SK-N-SH treated with all-trans-retinoic acid at 6 μM for 48 hours (cell line): ENCODE data around the gene HSP90AB1.
"Not testable (repeated sequence)": the region's sequence is repeated elsewhere in the genome, so short reads cannot be mapped to it uniquely, and the experiment has no call there.

Experiments
- ATAC-seq: fragments of 200-7000 bp; cut with Tn5 transposase; 3 replicates; pipeline ENCODE4 v1.9.1; 2020; ENCODE audit warnings: mild to moderate bottlenecking, moderate library complexity
- ARNTL ChIP-seq: fragments of 450-650 bp; formaldehyde crosslinking; IDR thresholded peaks from 2 replicates; pipeline ENCODE4 v1.5.0; 2020; ENCODE audit warnings: low read depth, mild to moderate bottlenecking, moderate library complexity, borderline replicate concordance
- BACH2 ChIP-seq: fragments of 250-450 bp; sonication (Bioruptor Pico); IDR thresholded peaks from 2 replicates; pipeline ENCODE4 v1.9.0; 2021; ENCODE audit warnings: mild to moderate bottlenecking, borderline replicate concordance
- CSDC2 ChIP-seq: fragments of 250-450 bp; sonication (Bioruptor Pico); IDR thresholded peaks from 2 replicates; pipeline ENCODE4 v1.5.0; 2020; ENCODE audit warnings: mild to moderate bottlenecking, moderate library complexity
- CSRNP3 ChIP-seq: fragments of 250-450 bp; sonication (Bioruptor Pico); IDR thresholded peaks from 2 replicates; pipeline ENCODE4 v1.5.1; 2021; ENCODE audit warnings: mild to moderate bottlenecking, moderate library complexity
- ESRRG ChIP-seq: fragments of 250-450 bp; sonication (Bioruptor Pico); IDR thresholded peaks from 2 replicates; pipeline ENCODE4 v1.6.1; 2021; ENCODE audit warnings: mild to moderate bottlenecking
- GLIS3 ChIP-seq: fragments of 250-450 bp; sonication (Bioruptor Pico); IDR thresholded peaks from 2 replicates; pipeline ENCODE4 v1.5.0; 2020; ENCODE audit warnings: mild to moderate bottlenecking, moderate library complexity
- ISL1 ChIP-seq: fragments of 250-450 bp; sonication (Bioruptor Pico); IDR thresholded peaks from 2 replicates; pipeline ENCODE4 v2.1.2; 2022; ENCODE audit warnings: mild to moderate bottlenecking, moderate library complexity
- OSR1 ChIP-seq: fragments of 250-450 bp; sonication (Bioruptor Pico); IDR thresholded peaks from 2 replicates; pipeline ENCODE4 v1.8.0; 2022; ENCODE audit warnings: moderate library complexity, mild to moderate bottlenecking, inconsistent platforms
- PPARA ChIP-seq: fragments of 250-450 bp; sonication (Bioruptor Pico); IDR thresholded peaks from 2 replicates; pipeline ENCODE4 v1.5.0; 2020; ENCODE audit warnings: mild to moderate bottlenecking, borderline replicate concordance
- RARB ChIP-seq: fragments of 250-450 bp; sonication (Bioruptor Pico); IDR thresholded peaks from 2 replicates; pipeline ENCODE4 v1.8.0; 2021; ENCODE audit warnings: mild to moderate bottlenecking, moderate library complexity
- SNAI2 ChIP-seq: fragments of 250-450 bp; sonication (Bioruptor Pico); IDR thresholded peaks from 2 replicates; pipeline ENCODE4 v1.5.0; 2020; ENCODE audit warnings: mild to moderate bottlenecking, moderate library complexity
- TOX ChIP-seq: fragments of 250-450 bp; sonication (Bioruptor Pico); IDR thresholded peaks from 2 replicates; pipeline ENCODE4 v1.8.0; 2021; ENCODE audit warnings: mild to moderate bottlenecking, moderate library complexity, borderline replicate concordance
- ZC3H10 ChIP-seq: fragments of 250-450 bp; sonication (Bioruptor Pico); IDR thresholded peaks from 2 replicates; pipeline ENCODE4 v1.5.1; 2021; ENCODE audit warnings: mild to moderate bottlenecking, moderate library complexity
- ZFP3 ChIP-seq: fragments of 250-450 bp; sonication (Bioruptor Pico); IDR thresholded peaks from 2 replicates; pipeline ENCODE4 v1.5.0; 2020; ENCODE audit warnings: mild to moderate bottlenecking, moderate library complexity
- ZFP30 ChIP-seq: fragments of 450-650 bp; formaldehyde crosslinking; IDR thresholded peaks from 2 replicates; pipeline ENCODE4 v1.5.0; 2022; ENCODE audit warnings: mild to moderate bottlenecking, moderate library complexity
- ZNF565 ChIP-seq: fragments of 450-650 bp; formaldehyde crosslinking; conservative IDR thresholded peaks from 2 replicates; pipeline ENCODE4 v1.5.0; 2020; ENCODE audit warnings: low read depth, mild to moderate bottlenecking, moderate library complexity
- ZNF70 ChIP-seq: fragments of 450-650 bp; formaldehyde crosslinking; IDR thresholded peaks from 2 replicates; pipeline ENCODE4 v1.5.0; 2020; ENCODE audit warnings: mild to moderate bottlenecking, moderate library complexity
- TF ChIP-seq, protein P1 (sequence below): fragments of 250-450 bp; sonication (Bioruptor Pico); IDR thresholded peaks from 2 replicates; pipeline ENCODE4 v1.5.0; 2020; ENCODE audit warnings: mild to moderate bottlenecking, moderate library complexity
- TF ChIP-seq, protein P2 (sequence below): fragments of 250-450 bp; sonication (Bioruptor Pico); IDR thresholded peaks from 2 replicates; pipeline ENCODE4 v1.8.0; 2021; ENCODE audit warnings: low read depth, mild to moderate bottlenecking, moderate library complexity, borderline replicate concordance
- TF ChIP-seq, protein P3 (sequence below): fragments of 250-450 bp; sonication (Bioruptor Pico); IDR thresholded peaks from 2 replicates; pipeline ENCODE4 v1.8.0; 2020; ENCODE audit warnings: mild to moderate bottlenecking, moderate library complexity, borderline replicate concordance

HSP90AB1 gene

DNA sequence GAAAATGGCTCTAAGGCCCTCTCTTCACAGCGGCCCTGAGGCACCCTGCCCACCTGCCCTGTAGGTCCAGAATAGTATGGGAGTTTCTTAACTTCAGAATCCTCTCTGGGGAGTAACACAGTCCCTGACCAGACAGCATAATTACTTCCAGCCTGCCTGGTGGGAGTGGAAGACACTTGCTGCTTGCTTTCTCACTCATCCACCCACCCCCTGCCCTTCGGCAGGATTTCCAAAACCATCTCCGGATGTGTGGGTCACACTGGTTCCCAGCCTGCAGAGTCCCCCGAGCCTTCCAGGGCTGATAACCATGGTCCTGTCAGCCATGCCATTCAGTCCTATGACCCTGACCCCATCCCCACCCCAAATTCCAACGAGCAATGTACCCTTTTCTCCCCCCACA lies 18.1 kb upstream of the HSP90AB1 start:
- ATAC-seq: no peak

DNA sequence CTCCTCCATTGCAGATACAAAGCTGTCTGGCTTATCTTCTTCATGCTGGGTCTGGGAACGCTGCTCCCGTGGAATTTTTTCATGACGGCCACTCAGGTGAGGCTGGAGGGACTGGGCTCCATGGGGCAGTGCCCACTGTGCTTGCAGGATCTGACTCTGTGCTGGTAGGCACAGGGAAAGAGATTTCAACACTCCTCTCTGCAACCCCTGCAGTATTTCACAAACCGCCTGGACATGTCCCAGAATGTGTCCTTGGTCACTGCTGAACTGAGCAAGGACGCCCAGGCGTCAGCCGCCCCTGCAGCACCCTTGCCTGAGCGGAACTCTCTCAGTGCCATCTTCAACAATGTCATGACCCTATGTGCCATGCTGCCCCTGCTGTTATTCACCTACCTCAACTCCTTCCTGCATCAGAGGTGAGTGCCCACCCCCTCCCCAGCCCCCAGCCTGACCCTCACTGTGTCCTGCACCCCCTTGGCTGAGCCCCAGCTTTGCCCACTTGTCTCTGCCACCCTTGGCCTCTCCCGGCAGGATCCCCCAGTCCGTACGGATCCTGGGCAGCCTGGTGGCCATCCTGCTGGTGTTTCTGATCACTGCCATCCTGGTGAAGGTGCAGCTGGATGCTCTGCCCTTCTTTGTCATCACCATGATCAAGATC lies 17.4 kb upstream of the HSP90AB1 start:
- TF ChIP-seq, protein P1, sequence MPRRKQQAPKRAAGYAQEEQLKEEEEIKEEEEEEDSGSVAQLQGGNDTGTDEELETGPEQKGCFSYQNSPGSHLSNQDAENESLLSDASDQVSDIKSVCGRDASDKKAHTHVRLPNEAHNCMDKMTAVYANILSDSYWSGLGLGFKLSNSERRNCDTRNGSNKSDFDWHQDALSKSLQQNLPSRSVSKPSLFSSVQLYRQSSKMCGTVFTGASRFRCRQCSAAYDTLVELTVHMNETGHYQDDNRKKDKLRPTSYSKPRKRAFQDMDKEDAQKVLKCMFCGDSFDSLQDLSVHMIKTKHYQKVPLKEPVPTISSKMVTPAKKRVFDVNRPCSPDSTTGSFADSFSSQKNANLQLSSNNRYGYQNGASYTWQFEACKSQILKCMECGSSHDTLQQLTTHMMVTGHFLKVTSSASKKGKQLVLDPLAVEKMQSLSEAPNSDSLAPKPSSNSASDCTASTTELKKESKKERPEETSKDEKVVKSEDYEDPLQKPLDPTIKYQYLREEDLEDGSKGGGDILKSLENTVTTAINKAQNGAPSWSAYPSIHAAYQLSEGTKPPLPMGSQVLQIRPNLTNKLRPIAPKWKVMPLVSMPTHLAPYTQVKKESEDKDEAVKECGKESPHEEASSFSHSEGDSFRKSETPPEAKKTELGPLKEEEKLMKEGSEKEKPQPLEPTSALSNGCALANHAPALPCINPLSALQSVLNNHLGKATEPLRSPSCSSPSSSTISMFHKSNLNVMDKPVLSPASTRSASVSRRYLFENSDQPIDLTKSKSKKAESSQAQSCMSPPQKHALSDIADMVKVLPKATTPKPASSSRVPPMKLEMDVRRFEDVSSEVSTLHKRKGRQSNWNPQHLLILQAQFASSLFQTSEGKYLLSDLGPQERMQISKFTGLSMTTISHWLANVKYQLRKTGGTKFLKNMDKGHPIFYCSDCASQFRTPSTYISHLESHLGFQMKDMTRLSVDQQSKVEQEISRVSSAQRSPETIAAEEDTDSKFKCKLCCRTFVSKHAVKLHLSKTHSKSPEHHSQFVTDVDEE (CRISPR knock-in tag): no peak
- TF ChIP-seq OSR1 (CRISPR knock-in tag) (no peak), ESRRG (CRISPR knock-in tag) (no peak), CSDC2 (CRISPR knock-in tag) (no peak), ARNTL (CRISPR knock-in tag) (no peak), ZC3H10 (CRISPR knock-in tag) (no peak), ZNF565 (no peak)
- TF ChIP-seq, protein P2, sequence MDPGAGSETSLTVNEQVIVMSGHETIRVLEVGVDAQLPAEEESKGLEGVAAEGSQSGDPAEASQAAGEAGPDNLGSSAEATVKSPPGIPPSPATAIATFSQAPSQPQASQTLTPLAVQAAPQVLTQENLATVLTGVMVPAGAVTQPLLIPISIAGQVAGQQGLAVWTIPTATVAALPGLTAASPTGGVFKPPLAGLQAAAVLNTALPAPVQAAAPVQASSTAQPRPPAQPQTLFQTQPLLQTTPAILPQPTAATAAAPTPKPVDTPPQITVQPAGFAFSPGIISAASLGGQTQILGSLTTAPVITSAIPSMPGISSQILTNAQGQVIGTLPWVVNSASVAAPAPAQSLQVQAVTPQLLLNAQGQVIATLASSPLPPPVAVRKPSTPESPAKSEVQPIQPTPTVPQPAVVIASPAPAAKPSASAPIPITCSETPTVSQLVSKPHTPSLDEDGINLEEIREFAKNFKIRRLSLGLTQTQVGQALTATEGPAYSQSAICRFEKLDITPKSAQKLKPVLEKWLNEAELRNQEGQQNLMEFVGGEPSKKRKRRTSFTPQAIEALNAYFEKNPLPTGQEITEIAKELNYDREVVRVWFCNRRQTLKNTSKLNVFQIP: no peak

More for the DNA sequence above, 18.1 kb upstream of the HSP90AB1 start:
- TF ChIP-seq ARNTL (CRISPR knock-in tag): no peak
- TF ChIP-seq TOX (CRISPR knock-in tag): no peak
- TF ChIP-seq, protein P2: no peak
- no peak for TF ChIP-seq RARB
- no peak for TF ChIP-seq OSR1 (CRISPR knock-in tag)
- TF ChIP-seq ZNF70 (CRISPR knock-in tag): no peak
- TF ChIP-seq ZFP30 (CRISPR knock-in tag): no peak
- TF ChIP-seq ZFP3 (CRISPR knock-in tag): no peak

DNA sequence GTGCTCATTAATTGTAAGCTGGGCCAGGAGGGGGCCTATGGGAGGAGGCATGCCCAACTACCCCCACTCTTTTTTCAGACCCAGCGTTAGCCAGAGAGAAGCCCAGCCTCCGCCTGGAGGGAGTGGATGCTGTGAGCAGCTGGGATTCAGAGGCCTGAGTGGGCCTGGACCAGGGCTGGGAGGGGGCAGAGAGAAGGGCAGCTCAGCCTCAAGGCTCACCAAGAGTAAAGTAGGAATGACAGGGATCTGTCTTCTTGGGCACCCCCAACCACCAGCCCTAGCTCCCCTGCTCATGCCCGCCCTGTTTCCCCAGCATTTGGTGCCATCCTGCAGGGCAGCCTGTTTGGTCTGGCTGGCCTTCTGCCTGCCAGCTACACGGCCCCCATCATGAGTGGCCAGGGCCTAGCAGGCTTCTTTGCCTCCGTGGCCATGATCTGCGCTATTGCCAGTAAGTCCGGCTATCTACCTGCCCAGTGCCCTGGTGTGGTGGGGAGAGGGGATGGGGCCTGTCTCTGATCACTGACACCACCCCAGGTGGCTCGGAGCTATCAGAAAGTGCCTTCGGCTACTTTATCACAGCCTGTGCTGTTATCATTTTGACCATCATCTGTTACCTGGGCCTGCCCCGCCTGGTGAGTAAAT lies 16.7 kb upstream of the HSP90AB1 start:
- no peak for TF ChIP-seq RARB
- TF ChIP-seq SNAI2: no peak
- TF ChIP-seq, protein P2: no peak
- TF ChIP-seq ZNF70 (CRISPR knock-in tag): no peak
- TF ChIP-seq, protein P1 (CRISPR knock-in tag): no peak
- TF ChIP-seq, protein P3, sequence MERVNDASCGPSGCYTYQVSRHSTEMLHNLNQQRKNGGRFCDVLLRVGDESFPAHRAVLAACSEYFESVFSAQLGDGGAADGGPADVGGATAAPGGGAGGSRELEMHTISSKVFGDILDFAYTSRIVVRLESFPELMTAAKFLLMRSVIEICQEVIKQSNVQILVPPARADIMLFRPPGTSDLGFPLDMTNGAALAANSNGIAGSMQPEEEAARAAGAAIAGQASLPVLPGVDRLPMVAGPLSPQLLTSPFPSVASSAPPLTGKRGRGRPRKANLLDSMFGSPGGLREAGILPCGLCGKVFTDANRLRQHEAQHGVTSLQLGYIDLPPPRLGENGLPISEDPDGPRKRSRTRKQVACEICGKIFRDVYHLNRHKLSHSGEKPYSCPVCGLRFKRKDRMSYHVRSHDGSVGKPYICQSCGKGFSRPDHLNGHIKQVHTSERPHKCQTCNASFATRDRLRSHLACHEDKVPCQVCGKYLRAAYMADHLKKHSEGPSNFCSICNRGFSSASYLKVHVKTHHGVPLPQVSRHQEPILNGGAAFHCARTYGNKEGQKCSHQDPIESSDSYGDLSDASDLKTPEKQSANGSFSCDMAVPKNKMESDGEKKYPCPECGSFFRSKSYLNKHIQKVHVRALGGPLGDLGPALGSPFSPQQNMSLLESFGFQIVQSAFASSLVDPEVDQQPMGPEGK (CRISPR knock-in tag): no peak
- no peak for TF ChIP-seq ZFP30 (CRISPR knock-in tag)
- no peak for TF ChIP-seq ESRRG (CRISPR knock-in tag)
- no peak for TF ChIP-seq CSRNP3 (CRISPR knock-in tag)
- no peak for TF ChIP-seq PPARA (CRISPR knock-in tag)
- no peak for TF ChIP-seq BACH2 (CRISPR knock-in tag)
- TF ChIP-seq ISL1 (CRISPR knock-in tag): no peak
- TF ChIP-seq GLIS3 (CRISPR knock-in tag): no peak
- TF ChIP-seq ZFP3 (CRISPR knock-in tag): no peak
- ATAC-seq: no peak

More for the DNA sequence above, 17.4 kb upstream of the HSP90AB1 start:
- no peak for ATAC-seq

DNA sequence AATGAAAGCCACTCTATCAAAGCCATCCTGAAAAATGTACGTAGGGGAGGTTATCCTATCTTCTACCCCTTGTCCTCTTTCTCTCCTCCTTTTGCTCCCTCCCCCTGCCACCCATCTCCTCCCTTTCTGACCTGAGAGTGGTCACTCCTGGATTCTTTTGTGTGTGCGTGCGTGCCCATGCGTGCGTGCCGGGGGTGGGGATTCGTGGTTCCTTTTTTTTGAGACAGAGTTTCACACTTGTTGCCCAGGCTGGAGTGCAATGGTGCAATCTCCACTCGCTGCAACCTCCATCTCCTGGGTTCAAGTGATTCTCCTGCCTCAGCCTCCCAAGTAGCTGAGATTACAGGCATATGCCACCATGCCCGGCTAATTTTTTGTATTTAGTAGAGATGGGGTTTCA lies 15.5 kb upstream of the HSP90AB1 start:
- not testable (repeated sequence) for ATAC-seq
